D341Med (cell line): Measurements from ENCODE around the gene SLC25A17.
"Not testable (repeated sequence)": the region's sequence is repeated elsewhere in the genome, so short reads cannot be mapped to it uniquely, and the experiment has no call there.

Source experiments
- DNase-seq: peaks from one replicate; pipeline ENCODE4 v3.0.0; 2012; ENCODE audit warnings: low spot score

The SLC25A17 gene

DNA sequence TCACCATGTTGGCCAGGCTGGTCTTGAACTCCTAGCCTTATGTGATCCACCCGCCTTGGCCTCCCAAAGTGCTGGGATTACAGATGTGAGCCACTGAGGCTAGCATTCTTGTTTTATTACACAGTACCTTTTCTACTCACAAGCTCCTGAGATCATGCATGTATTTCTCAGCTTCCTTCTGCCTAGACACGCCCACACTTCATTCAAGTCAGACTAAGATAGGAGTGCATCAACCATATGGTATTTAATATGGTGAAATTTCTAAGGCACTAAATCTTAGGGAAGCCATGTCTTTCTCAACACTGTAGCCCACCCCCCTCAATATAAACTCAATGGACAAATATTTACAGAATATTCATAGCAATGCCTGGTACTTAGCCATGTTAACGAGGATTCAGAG is 62.1 kb downstream of the SLC25A17 start:
- no peak for DNase-seq

DNA sequence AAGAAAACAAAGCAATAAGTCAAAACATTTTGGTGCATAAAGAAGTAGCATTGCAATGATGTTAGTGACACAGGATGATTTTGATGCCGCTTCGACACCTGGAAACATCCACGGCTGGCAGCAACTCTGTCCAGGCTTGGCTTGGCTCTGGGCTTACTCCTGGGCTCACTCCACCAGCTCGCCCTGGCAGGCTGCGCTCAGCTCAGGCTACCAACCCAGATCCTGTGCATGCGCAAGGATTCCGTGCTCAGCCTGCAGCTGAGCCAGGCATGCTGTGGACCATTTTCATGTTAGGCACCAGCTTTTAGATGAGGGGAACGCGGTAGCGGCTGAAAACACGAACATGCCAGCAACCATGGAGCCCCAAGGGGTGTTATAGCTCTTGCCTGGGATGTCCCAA is 66.0 kb downstream of the SLC25A17 start:
- DNase-seq, result no peak

DNA sequence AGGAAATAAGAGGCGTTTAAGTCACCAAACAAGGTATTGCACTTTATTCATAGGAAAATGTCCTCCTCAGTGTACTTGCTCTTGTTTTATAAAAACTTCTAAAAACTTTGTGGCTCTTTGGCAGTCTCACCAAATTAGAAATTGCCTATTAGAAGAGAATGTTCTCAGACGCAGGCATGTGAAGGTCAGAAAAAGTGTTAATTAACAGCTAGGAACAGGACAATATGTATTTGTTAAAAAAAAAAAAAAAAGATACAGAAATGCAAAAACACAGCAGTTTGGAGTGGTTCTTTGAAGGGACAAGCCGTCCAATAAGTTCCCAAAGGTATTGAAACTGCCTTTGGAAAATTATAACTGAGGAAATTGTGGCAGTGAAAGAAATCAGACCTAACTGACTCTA is 67.9 kb downstream of the SLC25A17 start:
- DNase-seq, result no peak

DNA sequence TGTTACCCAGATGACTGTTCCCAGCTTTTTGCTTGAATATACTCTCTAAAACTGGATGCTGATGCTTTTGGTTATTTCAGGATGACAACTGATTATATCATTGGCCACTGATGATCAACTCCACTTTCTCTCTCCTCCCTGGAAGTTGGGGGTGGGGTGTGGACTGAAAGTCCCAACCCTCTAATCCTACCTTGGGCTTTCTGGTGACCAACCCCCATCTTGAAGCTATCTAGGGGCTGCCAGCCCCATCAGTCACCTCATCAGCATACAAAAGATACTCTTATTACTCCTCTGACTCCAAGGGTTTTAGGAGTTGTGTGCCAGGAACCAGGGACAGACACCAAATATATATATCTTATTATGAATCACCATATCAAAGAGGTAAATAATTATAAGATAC is 69.3 kb downstream of the SLC25A17 start:
- DNase-seq, result no peak

GRCh38 chr22:40748388-40749355 is 70.5 kb downstream of the SLC25A17 start:
- no peak for DNase-seq

- no peak for DNase-seq
These were observed 71.8 kb downstream of the SLC25A17 start for GRCh38 chr22:40747361-40747760.

DNA sequence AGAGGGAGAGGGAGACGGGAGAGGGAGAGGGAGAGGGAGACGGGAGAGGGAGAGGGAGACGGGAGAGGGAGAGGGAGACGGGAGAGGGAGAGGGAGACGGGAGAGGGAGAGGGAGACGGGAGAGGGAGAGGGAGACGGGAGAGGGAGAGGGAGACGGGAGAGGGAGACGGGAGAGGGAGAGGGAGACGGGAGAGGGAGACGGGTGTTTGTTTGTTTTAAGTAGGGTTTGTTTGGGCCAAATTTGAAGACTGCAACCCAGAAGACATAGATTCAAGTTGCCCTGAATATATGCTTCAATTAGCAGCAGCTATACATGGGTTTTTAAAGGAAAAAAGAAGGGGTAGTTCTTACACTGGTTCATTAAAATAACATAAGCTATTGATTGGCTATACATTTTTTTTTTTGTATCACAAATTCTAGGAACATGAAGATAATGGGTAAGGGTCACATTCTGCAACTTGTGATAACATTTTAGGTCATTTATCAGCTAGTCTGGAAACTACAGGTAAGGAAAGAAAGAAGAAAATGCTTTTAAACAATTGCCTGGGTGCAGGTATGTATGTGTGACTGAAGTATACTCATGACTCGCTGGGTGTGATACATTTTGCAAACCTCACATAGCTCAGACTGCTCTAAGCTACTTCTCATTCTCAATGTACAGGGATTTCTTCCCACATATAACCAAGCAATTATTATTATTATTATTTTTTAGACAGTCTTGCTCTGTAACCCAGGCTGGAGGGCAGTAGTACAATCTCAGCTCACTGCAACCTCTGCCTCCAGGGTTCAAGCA is 72.5 kb downstream of the SLC25A17 start:
- DNase-seq, result no peak

DNA sequence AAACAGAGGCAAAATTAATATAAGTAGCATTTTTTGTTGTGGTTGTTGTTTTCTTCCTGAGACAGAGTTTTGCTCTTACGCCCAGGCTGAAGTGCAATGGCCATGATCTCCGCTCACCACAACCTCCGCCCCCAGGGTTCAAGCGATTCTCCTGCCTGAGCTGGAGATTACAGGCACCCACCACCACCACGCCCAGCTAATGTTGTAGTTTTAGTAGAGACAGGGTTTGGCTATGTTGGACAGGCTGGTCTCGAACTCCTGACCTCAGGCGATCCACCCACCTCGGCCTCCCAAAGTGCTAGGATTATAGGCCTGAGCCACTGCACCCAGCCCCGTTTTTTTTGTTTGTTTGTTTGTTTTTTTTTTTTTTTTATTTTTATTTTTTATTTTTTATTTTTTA is 75.4 kb downstream of the SLC25A17 start:
- DNase-seq, result no peak

DNA sequence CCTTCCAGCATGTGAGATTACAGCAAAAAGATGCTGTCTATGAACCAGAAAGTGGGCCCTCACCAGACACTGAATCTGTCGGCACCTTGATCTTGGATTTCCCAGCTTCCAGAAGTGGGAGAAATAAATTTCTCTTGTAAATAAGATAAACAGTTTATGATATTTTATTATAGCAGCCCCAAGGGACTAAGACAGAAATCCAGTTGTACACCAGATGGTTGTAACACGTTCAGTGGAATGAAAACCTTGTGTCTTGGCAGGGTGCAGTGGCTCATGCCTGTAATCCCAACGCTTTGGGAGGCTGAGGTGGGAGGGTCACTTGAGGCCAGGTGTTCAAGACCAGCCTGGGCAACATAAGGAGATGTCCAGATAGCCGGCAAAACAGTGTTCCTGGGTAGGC is 78.0 kb downstream of the SLC25A17 start:
- no peak for DNase-seq

GRCh38 chr22:40739721-40740120 is 79.4 kb downstream of the SLC25A17 start:
- no peak for DNase-seq

DNA sequence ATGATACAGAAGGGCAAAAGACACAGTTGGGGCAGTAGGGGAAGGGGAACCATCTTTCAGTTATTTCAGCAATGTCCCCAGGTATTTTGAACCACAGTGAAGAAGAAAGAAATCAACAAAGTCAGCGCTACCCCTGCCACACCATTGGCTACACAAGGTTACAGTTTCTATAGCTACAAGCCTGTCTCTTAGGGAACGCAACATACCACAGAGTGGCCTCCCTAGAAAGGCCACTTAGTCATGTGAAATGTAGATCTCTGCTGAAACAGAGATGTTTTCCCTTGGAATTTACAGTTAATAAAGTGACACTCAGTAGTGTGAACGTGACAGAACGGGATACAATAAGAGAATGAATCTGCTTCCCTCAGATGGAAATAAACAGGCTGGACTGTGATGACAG is 85.2 kb downstream of the SLC25A17 start:
- no peak for DNase-seq

DNA sequence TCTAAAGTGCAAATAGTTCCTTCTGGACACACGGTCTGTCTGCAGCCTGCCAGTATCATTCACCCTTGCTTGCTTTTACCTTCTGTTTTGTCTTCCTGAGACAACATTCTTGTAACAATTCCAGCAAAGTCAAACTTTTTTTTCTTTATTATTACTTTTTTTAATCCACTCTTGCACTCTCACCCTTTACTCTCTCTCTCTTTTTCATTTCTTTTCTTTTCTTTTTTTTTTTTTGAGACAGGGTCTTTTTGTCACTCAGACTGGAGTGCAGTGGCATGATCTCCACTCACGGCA is 86.2 kb downstream of the SLC25A17 start:
- no peak for DNase-seq

- no peak for DNase-seq
These were observed 89.9 kb downstream of the SLC25A17 start for GRCh38 chr22:40729284-40729683.

- no peak for DNase-seq
These were observed 90.4 kb downstream of the SLC25A17 start for GRCh38 chr22:40728731-40729189.

GRCh38 chr22:40727964-40728615 is 91.1 kb downstream of the SLC25A17 start:
- no peak for DNase-seq

GRCh38 chr22:40727070-40727963 is 91.8 kb downstream of the SLC25A17 start:
- DNase-seq, result no peak

DNA sequence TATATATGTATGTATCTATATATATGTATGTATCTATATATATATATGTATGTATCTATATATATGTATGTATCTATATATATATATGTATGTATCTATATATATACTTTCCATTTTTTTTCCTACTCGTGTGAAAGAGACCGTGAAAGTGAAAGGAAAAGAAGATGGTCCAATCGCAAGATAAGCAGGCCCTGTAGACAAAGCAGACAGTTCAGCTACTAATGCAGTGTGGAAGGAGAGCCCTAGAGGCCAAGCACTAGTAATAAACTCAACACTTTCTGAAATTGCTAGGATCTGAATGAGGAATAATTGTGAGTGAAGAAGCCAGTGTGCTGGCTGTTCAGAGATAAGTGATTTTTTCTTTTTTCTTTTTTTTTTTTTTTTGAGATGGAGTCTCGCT is 92.6 kb downstream of the SLC25A17 start:
- no peak for DNase-seq

- DNase-seq, result no peak
These were observed 95.7 kb downstream of the SLC25A17 start for GRCh38 chr22:40723396-40723933.

- DNase-seq, result peak; percentile 30
These were observed 97.9 kb downstream of the SLC25A17 start for GRCh38 chr22:40721266-40721665.

DNA sequence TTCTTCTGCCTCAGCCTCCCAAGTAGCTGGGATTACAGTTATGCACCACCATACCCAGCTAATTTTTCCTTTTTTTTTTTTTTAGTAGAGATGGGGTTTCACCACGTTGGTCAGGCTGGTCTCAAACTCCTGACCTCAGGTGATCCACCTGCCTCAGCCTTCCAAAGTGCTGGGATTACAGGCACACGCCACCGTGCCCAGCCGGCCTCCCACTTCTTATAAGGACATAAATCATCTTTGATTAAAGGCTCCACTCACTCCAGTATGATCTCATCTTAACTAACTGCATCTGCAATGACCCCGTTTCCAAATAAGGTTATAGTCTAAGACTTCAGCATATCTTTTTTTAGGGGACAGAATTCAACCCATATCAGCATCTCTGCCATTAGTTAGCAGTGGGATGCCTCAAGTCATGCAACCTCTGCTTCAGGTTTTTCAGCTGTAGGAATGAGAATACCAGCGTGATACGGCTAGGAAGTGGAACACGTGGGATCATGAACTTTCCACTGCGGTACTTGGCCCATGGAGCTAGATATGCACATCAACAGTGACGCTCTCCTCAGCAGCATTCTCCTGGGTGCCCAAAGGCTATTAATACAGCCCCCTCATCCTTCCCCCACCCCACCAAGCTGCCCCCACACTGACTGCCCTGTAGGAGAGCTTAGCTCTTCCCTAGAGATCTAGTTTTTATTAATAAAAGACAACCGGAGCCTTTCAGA is 98.4 kb downstream of the SLC25A17 start:
- DNase-seq, result peak; percentile 24

- DNase-seq, result not testable (repeated sequence)
These were observed 99.0 kb downstream of the SLC25A17 start for GRCh38 chr22:40720156-40720537.
